ENCODE measurements around the gene PTPN13.

PTPN13 gene

DNA sequence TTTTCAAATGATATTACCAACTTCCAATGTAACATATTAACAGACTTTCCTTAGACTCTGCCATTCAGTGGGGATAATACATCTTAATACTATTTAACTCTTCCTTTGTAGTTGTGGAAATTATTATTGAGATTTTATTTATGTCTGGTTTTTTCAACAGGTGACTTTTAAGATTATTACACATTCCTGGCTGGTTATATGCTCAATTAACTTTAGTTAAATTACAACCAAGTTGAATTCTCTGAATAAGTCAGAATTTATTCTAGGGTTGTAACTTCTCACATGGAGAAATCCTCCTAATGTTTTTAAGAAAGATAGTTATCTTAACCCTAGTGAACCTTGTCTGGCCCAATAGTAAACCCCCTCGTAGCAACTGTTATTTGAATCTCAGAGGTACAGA, 147.7 kb downstream of the PTPN13 start:
- Histone ChIP-seq H3K27me3 (ENCODE audit: insufficient read depth, low read length, poor library complexity, severe bottlenecking) (no peaks in the 10 kb centered on the region), H3K9ac (ENCODE audit: low read depth, low read length, poor library complexity, severe bottlenecking) (no peak overlapping the region), H3K9me2 (replicated peaks; ENCODE audit: low read depth, low read length) (no peaks in the 10 kb centered on the region), H3K36me3 (ENCODE audit: insufficient read depth, low read length) (no peaks in the 10 kb centered on the region), H3K4me2 (ENCODE audit: low read depth, low read length, poor library complexity, severe bottlenecking) (no peak overlapping the region), H3K9me3 (ENCODE audit: insufficient read depth, low read depth, low read length) (no peaks in the 10 kb centered on the region), H3K79me2 (ENCODE audit: insufficient read depth, low read length) (no peaks in the 10 kb centered on the region), H4K20me1 (ENCODE audit: insufficient read depth, low read length, poor library complexity, severe bottlenecking) (no peaks in the 10 kb centered on the region), H3K4me3 (ENCODE audit: low read length, poor library complexity, severe bottlenecking) (no peak overlapping the region), H3F3A (ENCODE audit: low read depth) (no peaks in the 10 kb centered on the region), H2AFZ (ENCODE audit: low read length) (no peak overlapping the region), H3K4me1 (ENCODE audit: insufficient read depth, low read length, poor library complexity, severe bottlenecking) (no peaks in the 10 kb centered on the region)
- TF ChIP-seq, protein P1, sequence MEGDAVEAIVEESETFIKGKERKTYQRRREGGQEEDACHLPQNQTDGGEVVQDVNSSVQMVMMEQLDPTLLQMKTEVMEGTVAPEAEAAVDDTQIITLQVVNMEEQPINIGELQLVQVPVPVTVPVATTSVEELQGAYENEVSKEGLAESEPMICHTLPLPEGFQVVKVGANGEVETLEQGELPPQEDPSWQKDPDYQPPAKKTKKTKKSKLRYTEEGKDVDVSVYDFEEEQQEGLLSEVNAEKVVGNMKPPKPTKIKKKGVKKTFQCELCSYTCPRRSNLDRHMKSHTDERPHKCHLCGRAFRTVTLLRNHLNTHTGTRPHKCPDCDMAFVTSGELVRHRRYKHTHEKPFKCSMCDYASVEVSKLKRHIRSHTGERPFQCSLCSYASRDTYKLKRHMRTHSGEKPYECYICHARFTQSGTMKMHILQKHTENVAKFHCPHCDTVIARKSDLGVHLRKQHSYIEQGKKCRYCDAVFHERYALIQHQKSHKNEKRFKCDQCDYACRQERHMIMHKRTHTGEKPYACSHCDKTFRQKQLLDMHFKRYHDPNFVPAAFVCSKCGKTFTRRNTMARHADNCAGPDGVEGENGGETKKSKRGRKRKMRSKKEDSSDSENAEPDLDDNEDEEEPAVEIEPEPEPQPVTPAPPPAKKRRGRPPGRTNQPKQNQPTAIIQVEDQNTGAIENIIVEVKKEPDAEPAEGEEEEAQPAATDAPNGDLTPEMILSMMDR (conservative IDR thresholded peaks at IDR 0.05; ENCODE audit: low read length) = no peak
- no peak for TF ChIP-seq EZH2phosphoT487 (IDR thresholded peaks at IDR 0.05; ENCODE audit: borderline replicate concordance)

DNA sequence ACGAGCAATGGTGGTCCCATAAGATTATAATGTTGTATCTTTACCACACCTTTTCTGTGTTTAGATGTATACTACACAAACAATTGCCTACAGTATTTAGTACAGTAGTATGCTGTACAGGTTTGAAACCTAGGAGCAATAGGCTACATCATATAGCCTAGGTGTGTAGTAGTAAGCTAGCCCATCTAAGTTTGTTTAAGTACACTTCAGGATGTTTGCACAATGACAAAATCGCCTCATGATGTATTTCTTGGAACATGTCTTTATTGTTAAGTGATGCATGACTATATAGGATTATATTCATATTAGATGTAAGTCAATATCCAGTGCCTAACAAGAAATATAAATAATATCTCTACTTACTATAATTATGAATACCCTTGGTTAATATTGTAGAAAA, 150.5 kb downstream of the PTPN13 start:
- Histone ChIP-seq H3F3A (ENCODE audit: low read depth) (no peaks in the 10 kb centered on the region), H3K4me1 (ENCODE audit: insufficient read depth, low read length, poor library complexity, severe bottlenecking) (no peaks in the 10 kb centered on the region), H3K4me2 (ENCODE audit: low read depth, low read length, poor library complexity, severe bottlenecking) (no peak overlapping the region), H3K4me3 (ENCODE audit: low read length, poor library complexity, severe bottlenecking) (no peak overlapping the region), H3K9me3 (ENCODE audit: insufficient read depth, low read depth, low read length) (no peaks in the 10 kb centered on the region), H2AFZ (ENCODE audit: low read length) (no peak overlapping the region), H3K36me3 (ENCODE audit: insufficient read depth, low read length) (no peaks in the 10 kb centered on the region), H3K9me2 (replicated peaks; ENCODE audit: low read depth, low read length) (no peaks in the 10 kb centered on the region), H4K20me1 (ENCODE audit: insufficient read depth, low read length, poor library complexity, severe bottlenecking) (no peaks in the 10 kb centered on the region), H3K79me2 (ENCODE audit: insufficient read depth, low read length) (no peaks in the 10 kb centered on the region), H3K9ac (ENCODE audit: low read depth, low read length, poor library complexity, severe bottlenecking) (no peak overlapping the region), H3K27me3 (ENCODE audit: insufficient read depth, low read length, poor library complexity, severe bottlenecking) (no peaks in the 10 kb centered on the region)
- no peak for TF ChIP-seq EZH2phosphoT487 (IDR thresholded peaks at IDR 0.05; ENCODE audit: borderline replicate concordance)

DNA sequence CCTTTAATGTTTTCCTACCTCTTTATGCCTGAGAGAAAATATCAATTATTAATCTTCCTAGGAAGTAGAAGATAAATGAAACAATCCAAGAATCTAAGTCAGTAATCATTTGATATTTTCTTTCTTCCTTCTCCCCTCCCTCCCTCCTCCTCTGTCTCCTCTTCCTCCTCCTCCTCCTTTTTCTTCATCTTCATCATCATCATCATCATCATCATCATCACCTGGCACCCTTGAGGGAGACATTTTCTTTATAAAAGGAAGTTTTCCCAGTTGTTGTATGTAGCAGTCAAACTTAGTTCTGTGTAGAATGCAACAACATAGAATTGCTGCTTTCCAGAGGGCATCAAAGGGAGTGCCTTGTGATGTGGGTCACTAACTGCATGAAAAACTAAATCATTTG, 155.0 kb downstream of the PTPN13 start:
- no peak overlapping the region for H3K4me2 ChIP-seq (ENCODE audit: low read depth, low read length, poor library complexity, severe bottlenecking)
- H3K9ac ChIP-seq (ENCODE audit: low read depth, low read length, poor library complexity, severe bottlenecking) = no peak overlapping the region
- no peaks in the 10 kb centered on the region for H3K36me3 ChIP-seq (ENCODE audit: insufficient read depth, low read length)
- no peaks in the 10 kb centered on the region for H3K9me2 ChIP-seq (replicated peaks; ENCODE audit: low read depth, low read length)
- TF ChIP-seq, protein P1 (conservative IDR thresholded peaks at IDR 0.05; ENCODE audit: low read length) = no peak
- no peak for TF ChIP-seq EZH2phosphoT487 (IDR thresholded peaks at IDR 0.05; ENCODE audit: borderline replicate concordance)
- H3K27me3 ChIP-seq (ENCODE audit: insufficient read depth, low read length, poor library complexity, severe bottlenecking) = no peaks in the 10 kb centered on the region
- H4K20me1 ChIP-seq (ENCODE audit: insufficient read depth, low read length, poor library complexity, severe bottlenecking) = no peaks in the 10 kb centered on the region
- no peak overlapping the region for H2AFZ ChIP-seq (ENCODE audit: low read length)
- no peaks in the 10 kb centered on the region for H3K4me1 ChIP-seq (ENCODE audit: insufficient read depth, low read length, poor library complexity, severe bottlenecking)
- H3K9me3 ChIP-seq (ENCODE audit: insufficient read depth, low read depth, low read length) = no peaks in the 10 kb centered on the region
- no peak overlapping the region for H3K4me3 ChIP-seq (ENCODE audit: low read length, poor library complexity, severe bottlenecking)
- H3K79me2 ChIP-seq (ENCODE audit: insufficient read depth, low read length) = no peaks in the 10 kb centered on the region
- no peaks in the 10 kb centered on the region for H3F3A ChIP-seq (ENCODE audit: low read depth)

DNA sequence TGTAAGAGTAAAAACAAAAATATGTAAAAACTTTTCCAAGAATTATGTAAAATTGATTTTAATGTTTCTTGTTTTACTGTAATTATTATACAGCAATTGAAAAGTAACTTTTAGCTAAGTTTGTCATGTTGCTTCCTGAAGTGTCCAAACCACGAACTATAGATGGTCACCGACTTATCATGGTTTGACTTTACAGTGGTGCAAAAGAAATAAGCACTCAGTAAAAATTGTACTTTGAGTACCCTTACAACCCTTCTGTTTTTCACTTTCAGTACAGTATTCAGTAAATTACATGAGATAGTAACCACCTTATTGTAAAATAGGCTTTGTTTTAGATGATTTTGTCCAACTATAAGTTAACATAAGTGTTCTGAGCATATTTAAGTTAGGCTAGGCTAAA, 161.3 kb downstream of the PTPN13 start:
- H3K9me3 ChIP-seq (ENCODE audit: insufficient read depth, low read depth, low read length) = no peaks in the 10 kb centered on the region
- H3K36me3 ChIP-seq (ENCODE audit: insufficient read depth, low read length) = no peaks in the 10 kb centered on the region
- no peaks in the 10 kb centered on the region for H3K9me2 ChIP-seq (replicated peaks; ENCODE audit: low read depth, low read length)
- H3K9ac ChIP-seq (ENCODE audit: low read depth, low read length, poor library complexity, severe bottlenecking) = no peak overlapping the region
- no peaks in the 10 kb centered on the region for H3K27me3 ChIP-seq (ENCODE audit: insufficient read depth, low read length, poor library complexity, severe bottlenecking)
- no peaks in the 10 kb centered on the region for H3F3A ChIP-seq (ENCODE audit: low read depth)
- H3K79me2 ChIP-seq (ENCODE audit: insufficient read depth, low read length) = no peaks in the 10 kb centered on the region
- no peaks in the 10 kb centered on the region for H3K4me1 ChIP-seq (ENCODE audit: insufficient read depth, low read length, poor library complexity, severe bottlenecking)
- no peaks in the 10 kb centered on the region for H4K20me1 ChIP-seq (ENCODE audit: insufficient read depth, low read length, poor library complexity, severe bottlenecking)
- H3K4me2 ChIP-seq (ENCODE audit: low read depth, low read length, poor library complexity, severe bottlenecking) = no peak overlapping the region
- TF ChIP-seq, protein P1 (conservative IDR thresholded peaks at IDR 0.05; ENCODE audit: low read length) = no peak
- TF ChIP-seq EZH2phosphoT487 (IDR thresholded peaks at IDR 0.05; ENCODE audit: borderline replicate concordance) = no peak
- H2AFZ ChIP-seq (ENCODE audit: low read length) = no peak overlapping the region
- no peak overlapping the region for H3K4me3 ChIP-seq (ENCODE audit: low read length, poor library complexity, severe bottlenecking)

Data from Loucy (cell line).